Choroid plexus epithelial cell (primary cell): Measurements from ENCODE around the gene TFAP2D.
A peak's percentile ranks its signal among the peaks of the same experiment; 100 is the strongest.

Source experiments
- DNase-seq: peaks from one replicate; pipeline ENCODE4 v3.0.0-alpha.2; 2010; ENCODE audit warnings: low read depth
- H3K4me3 ChIP-seq: 2 replicates; pipeline ENCODE4 v1.5.1; 2011; ENCODE audit warnings: low read depth, mild to moderate bottlenecking, control low read depth, low read length, moderate library complexity
- TF ChIP-seq, protein P1 (sequence below): conservative IDR thresholded peaks from 2 replicates; pipeline ENCODE4 v1.5.1; 2011; ENCODE audit warnings: low read depth, mild to moderate bottlenecking, control low read depth, inconsistent platforms, low read length, moderate library complexity

TFAP2D gene

DNA sequence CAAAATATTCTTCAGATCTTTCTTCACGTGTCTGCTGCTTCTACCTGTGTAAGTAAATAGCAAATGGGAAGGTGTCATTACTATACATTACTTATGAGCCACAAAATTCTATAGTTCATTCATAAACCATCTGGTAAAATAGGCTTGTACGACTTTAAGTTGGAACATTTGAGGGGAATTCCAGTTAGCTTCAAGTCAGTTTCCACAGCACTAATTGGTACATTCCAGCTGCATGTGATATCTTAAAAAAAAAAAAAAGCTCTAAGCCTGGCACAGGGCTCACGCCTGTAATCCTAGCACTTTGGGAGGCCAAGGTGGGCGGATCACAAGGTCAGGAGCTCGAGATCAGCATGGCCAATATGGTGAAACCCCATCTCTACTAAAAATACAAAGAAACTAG lies 82.2 kb downstream of the TFAP2D start:
- DNase-seq: no peak
- TF ChIP-seq, protein P1, sequence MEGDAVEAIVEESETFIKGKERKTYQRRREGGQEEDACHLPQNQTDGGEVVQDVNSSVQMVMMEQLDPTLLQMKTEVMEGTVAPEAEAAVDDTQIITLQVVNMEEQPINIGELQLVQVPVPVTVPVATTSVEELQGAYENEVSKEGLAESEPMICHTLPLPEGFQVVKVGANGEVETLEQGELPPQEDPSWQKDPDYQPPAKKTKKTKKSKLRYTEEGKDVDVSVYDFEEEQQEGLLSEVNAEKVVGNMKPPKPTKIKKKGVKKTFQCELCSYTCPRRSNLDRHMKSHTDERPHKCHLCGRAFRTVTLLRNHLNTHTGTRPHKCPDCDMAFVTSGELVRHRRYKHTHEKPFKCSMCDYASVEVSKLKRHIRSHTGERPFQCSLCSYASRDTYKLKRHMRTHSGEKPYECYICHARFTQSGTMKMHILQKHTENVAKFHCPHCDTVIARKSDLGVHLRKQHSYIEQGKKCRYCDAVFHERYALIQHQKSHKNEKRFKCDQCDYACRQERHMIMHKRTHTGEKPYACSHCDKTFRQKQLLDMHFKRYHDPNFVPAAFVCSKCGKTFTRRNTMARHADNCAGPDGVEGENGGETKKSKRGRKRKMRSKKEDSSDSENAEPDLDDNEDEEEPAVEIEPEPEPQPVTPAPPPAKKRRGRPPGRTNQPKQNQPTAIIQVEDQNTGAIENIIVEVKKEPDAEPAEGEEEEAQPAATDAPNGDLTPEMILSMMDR: no peak
- H3K4me3 ChIP-seq: no peak overlapping the region

DNA sequence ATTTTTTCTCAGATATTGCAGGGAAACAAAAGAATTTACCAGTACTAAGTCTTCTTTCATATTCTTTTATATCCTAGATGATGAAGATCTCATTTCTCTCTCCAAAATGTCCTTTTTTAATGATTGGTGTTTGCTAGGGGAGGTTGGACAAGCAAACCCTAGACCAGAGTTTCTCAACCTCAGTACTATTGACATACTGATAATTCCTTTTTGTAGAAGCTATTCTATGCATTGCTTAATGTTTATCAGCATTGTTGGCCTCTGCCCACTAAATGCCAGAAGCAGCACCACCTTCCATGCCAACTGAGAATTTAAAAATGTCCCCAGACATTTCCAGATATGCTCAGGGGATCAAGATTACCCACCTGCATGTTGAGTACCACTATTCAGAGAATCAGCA lies 91.0 kb downstream of the TFAP2D start:
- no peak overlapping the region for H3K4me3 ChIP-seq
- TF ChIP-seq, protein P1: no peak
- no peak for DNase-seq

- no peak for DNase-seq
- H3K4me3 ChIP-seq: no peak overlapping the region
- TF ChIP-seq, protein P1: no peak
These were observed 93.7 kb downstream of the TFAP2D start for GRCh38 chr6:50807035-50807434.

GRCh38 chr6:50815436-50816114 lies 102.2 kb downstream of the TFAP2D start:
- peak; percentile 50 for DNase-seq
- TF ChIP-seq, protein P1: peak; percentile 65
- H3K4me3 ChIP-seq: peak overlapping the region; percentile 63

DNA sequence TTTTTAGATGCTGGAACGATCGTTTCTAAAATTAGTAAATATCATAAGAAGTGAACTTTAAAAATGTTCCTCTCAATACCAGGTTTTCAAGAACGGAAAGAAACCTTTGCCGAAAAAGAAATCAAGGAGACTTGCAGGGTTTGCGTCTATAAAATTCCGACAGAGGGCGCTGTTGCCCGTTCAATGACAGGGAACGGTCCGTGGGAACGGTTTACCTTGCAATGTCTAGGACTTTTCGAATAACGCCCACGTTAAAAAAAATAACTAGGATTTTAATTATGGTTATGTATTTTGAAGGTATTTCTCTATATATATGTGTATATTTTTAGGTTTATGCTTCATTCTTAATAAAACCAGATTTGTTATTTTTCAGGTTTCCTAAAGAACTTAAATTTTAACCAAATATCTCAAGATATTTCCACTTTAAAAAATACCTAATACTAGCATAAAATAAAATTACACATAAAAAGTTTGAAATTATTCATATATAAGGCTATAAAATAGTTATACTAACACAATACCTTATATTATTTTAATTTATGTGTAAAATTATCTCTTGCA lies 102.9 kb downstream of the TFAP2D start:
- peak; percentile 83 for DNase-seq
- TF ChIP-seq, protein P1: peak; percentile 93
- peak overlapping the region; percentile 63 for H3K4me3 ChIP-seq

DNA sequence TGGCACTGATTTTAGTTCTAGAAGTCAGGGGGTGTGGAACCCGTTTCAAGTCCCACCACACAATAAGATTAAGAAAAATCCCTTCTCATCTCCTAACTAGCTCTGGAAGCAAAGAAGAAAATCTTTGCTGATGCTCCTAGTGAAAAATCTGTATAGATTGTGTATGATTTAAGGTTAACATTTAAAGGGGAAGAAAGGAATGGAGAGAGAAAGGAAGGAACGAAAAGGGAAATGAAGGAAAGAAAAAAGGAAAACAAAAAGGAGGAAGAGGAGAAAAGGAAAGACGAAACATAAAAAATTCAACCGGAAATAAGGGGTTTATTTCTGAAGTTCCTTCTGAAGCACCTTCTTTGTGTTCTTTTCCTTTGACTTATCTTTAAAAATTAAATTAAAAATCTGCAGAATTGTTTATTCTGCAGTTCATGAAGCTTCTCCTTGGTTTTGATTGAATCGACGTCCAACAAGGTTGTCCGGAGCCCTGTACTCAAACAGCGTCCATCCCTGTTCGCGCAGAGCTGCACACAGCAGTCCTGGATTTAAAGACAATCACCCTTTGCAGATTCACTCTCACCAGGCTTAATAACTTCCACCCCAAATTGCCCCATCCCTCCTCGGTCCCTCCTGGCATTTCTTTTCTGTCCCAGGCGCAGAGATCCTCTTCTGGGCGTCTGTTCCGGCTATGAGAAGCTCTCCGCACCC lies 103.8 kb downstream of the TFAP2D start:
- TF ChIP-seq, protein P1: no peak
- DNase-seq: no peak
- no peak overlapping the region for H3K4me3 ChIP-seq
